CD4-positive, alpha-beta T cell (primary cell): ENCODE data around the gene USP6NL. TPM values are rescaled to one million over a fixed set of nuclear protein-coding genes. Genes with fewer than 3 reads are reported as not detected.

ENCODE experiments used
- ATAC-seq: fragments of 200-7000 bp; cut with Tn5 transposase; one replicate; pipeline ENCODE4 v1.10.0; 2022; ENCODE audit warnings: mild to moderate bottlenecking; ENCODE audit not compliant: poor library complexity
- CTCF ChIA-PET: fragments of 350-600 bp; sonication (Branson Sonifier 250); formaldehyde crosslinking; loops from one replicate; lab custom pipeline; 2021; ENCODE audit warnings: antibody characterized with exemption, inconsistent platforms; lab: Charles Lee
- POLR2A ChIA-PET: fragments of 350-600 bp; sonication (Branson Sonifier 250); formaldehyde crosslinking; loops from one replicate; lab custom pipeline; 2021; ENCODE audit warnings: antibody characterized with exemption, inconsistent platforms; lab: Charles Lee
- DNase-seq, 14 experiments: peaks; one replicate each; pipeline ENCODE4 v3.0.0-alpha.2; 2013 to 2020; ENCODE audit warnings: mixed read lengths in 2 of 14
- H3K27ac ChIP-seq, 2 donors: one replicate each; pipeline versions ENCODE4 v1.5.1 to v1.7.0; 2013; ENCODE audit warnings: low read length in 2 of 2, low read depth in 1 of 2, mild to moderate bottlenecking in 1 of 2
- H3K27me3 ChIP-seq, 2 experiments: 1 replicate in 1 of 2; 2 replicates in 1 of 2; pipeline versions ENCODE4 v1.6.1 to v1.7.0; 2013; ENCODE audit warnings: low read length in 2 of 2, control low read depth in 1 of 2, mild to moderate bottlenecking in 1 of 2, moderate library complexity in 1 of 2; ENCODE audit not compliant: insufficient read depth in 2 of 2, control insufficient read depth in 1 of 2
- H3K36me3 ChIP-seq: one replicate; pipeline ENCODE4 v1.6.1; 2013; ENCODE audit warnings: low read length, control low read depth; ENCODE audit not compliant: insufficient read depth
- H3K4me1 ChIP-seq: one replicate; pipeline ENCODE4 v1.6.1; 2013; ENCODE audit warnings: low read length, control low read depth; ENCODE audit not compliant: insufficient read depth
- H3K4me3 ChIP-seq: one replicate; pipeline ENCODE4 v1.5.1; 2013; ENCODE audit warnings: mild to moderate bottlenecking, low read length, moderate library complexity
- H3K9me3 ChIP-seq, 2 experiments: 1 replicate in 1 of 2; 2 replicates in 1 of 2; pipeline versions ENCODE4 v1.6.1 to v1.7.0; 2013; ENCODE audit warnings: low read length in 2 of 2, mild to moderate bottlenecking in 2 of 2, control low read depth in 1 of 2, moderate library complexity in 1 of 2; ENCODE audit not compliant: control insufficient read depth in 1 of 2, insufficient read depth in 1 of 2
- H3K27ac Mint-ChIP-seq: one replicate; pipeline ENCODE4 v1.8.0; 2020; ENCODE audit warnings: mixed read lengths
- H3K27me3 Mint-ChIP-seq: one replicate; pipeline ENCODE4 v1.8.0; 2021; ENCODE audit warnings: mixed read lengths
- H3K36me3 Mint-ChIP-seq: one replicate; pipeline ENCODE4 v1.8.0; 2021; ENCODE audit warnings: low read depth, mixed read lengths
- H3K4me1 Mint-ChIP-seq: one replicate; pipeline ENCODE4 v1.8.0; 2021; ENCODE audit warnings: low read depth, mixed read lengths
- H3K4me3 Mint-ChIP-seq: one replicate; pipeline ENCODE4 v1.8.0; 2020; ENCODE audit warnings: mild to moderate bottlenecking, mixed read lengths
- H3K9me3 Mint-ChIP-seq: one replicate; pipeline ENCODE4 v1.8.0; 2020; ENCODE audit warnings: mixed read lengths
- CTCF ChIP-seq: fragments of 200-600 bp; IDR thresholded peaks from one replicate; pipeline ENCODE4 v1.8.0; 2022; ENCODE audit warnings: antibody characterized with exemption, mild to moderate bottlenecking
- intact Hi-C, 2 experiments: fragments of 100-400 bp; cut with DNase I in 1 of 2; cut with micrococcal nuclease in 1 of 2; formaldehyde crosslinking; loops; one replicate each; pipeline versions ENCODE4 v1.15.1 to v1.9.0; 2023 to 2025; cut with DNase I, micrococcal nuclease
- total RNA-seq, 174 experiments: library from RNA in 2 of 174; stranded (reverse) in 2 of 174; gene quantifications; one replicate each; pipeline ENCODE4 v1.2.3 and lab custom pipeline; 2021 to 2026

Gene USP6NL
- total RNA-seq, 2 experiments from 2014 or later = 5.2 to 5.6 TPM

GRCh38 chr10:11533328-11533781 is 78.1 kb downstream of the USP6NL start:
- Mint-ChIP-seq H3K36me3 (no peaks in the 10 kb centered on the region), H3K27me3 (no peaks in the 10 kb centered on the region), H3K4me3 (no peak overlapping the region), H3K27ac (no peak overlapping the region), H3K9me3 (no peaks in the 10 kb centered on the region), H3K4me1 (peaks cover 35% of the 10 kb centered on the region)
- Histone ChIP-seq H3K4me3 (no peak overlapping the region), H3K9me3 (no peaks in the 10 kb centered on the region), H3K4me1 (peaks cover 3% of the 10 kb centered on the region), H3K36me3 (no peaks in the 10 kb centered on the region), H3K27ac (no peak overlapping the region), H3K27me3 (no peaks in the 10 kb centered on the region)
- TF ChIP-seq CTCF = no peak
- DNase-seq = no peak
- ChIA-PET POLR2A (interaction anchor here (1.5 kb wide), 1 partner anchor 36 kb away, joined by 4 read pairs; no protein-coding TSS in a partner anchor), CTCF (interaction anchor here (0.7 to 2.0 kb wide), 2 partner anchors 10 to 11 kb away, joined by 5 read pairs; no protein-coding TSS in a partner anchor)
- peak; percentile 24 for ATAC-seq
- intact Hi-C loops = loop anchor here (2.0 to 5.0 kb wide), 2 partner anchors 69 to 79 kb away; no protein-coding TSS in a partner anchor

GRCh38 chr10:11532306-11532705 is 79.1 kb downstream of the USP6NL start:
- H3K4me1 ChIP-seq = peaks cover 3% of the 10 kb centered on the region
- H3K4me3 ChIP-seq = no peak overlapping the region
- no peak overlapping the region for H3K27ac ChIP-seq
- H3K9me3 ChIP-seq = no peaks in the 10 kb centered on the region
- Mint-ChIP-seq H3K36me3 (no peaks in the 10 kb centered on the region), H3K27ac (no peak overlapping the region), H3K4me3 (no peak overlapping the region), H3K4me1 (peaks cover 44% of the 10 kb centered on the region), H3K27me3 (no peaks in the 10 kb centered on the region), H3K9me3 (no peaks in the 10 kb centered on the region)
- no peak for DNase-seq
- no peaks in the 10 kb centered on the region for H3K27me3 ChIP-seq
- no peak for ATAC-seq
- H3K36me3 ChIP-seq = no peaks in the 10 kb centered on the region
- intact Hi-C loops = loop anchor here (2.0 to 5.0 kb wide), 2 partner anchors 70 to 80 kb away; no protein-coding TSS in a partner anchor
- TF ChIP-seq CTCF = no peak
- POLR2A ChIA-PET = interaction anchor here (1.5 kb wide), 1 partner anchor 37 kb away, joined by 4 read pairs; no protein-coding TSS in a partner anchor
- CTCF ChIA-PET = interaction anchor here (2.0 kb wide), 1 partner anchor 9 kb away, joined by 5 read pairs; no protein-coding TSS in a partner anchor

GRCh38 chr10:11530806-11531205 is 80.6 kb downstream of the USP6NL start:
- H3K4me3 Mint-ChIP-seq = no peak overlapping the region
- no peaks in the 10 kb centered on the region for H3K9me3 Mint-ChIP-seq
- peaks cover 49% of the 10 kb centered on the region for H3K4me1 Mint-ChIP-seq
- H3K27ac ChIP-seq = no peak overlapping the region
- H3K9me3 ChIP-seq = no peaks in the 10 kb centered on the region
- POLR2A ChIA-PET = no interaction called here
- H3K27ac Mint-ChIP-seq = no peak overlapping the region
- CTCF ChIA-PET = no interaction called here
- ATAC-seq = no peak
- H3K27me3 ChIP-seq = no peaks in the 10 kb centered on the region
- DNase-seq = no peak
- peaks cover 4% of the 10 kb centered on the region for H3K36me3 Mint-ChIP-seq
- H3K36me3 ChIP-seq = no peaks in the 10 kb centered on the region
- peaks cover 3% of the 10 kb centered on the region for H3K4me1 ChIP-seq
- intact Hi-C loops = loop anchor here in 1 of 2 experiments (5.0 kb wide), 1 partner anchor 71 kb away; no protein-coding TSS in a partner anchor
- no peak for TF ChIP-seq CTCF
- H3K27me3 Mint-ChIP-seq = no peaks in the 10 kb centered on the region
- H3K4me3 ChIP-seq = no peak overlapping the region
